Stimulated activated CD4-positive, alpha-beta T cell treated with anti-CD3 and anti-CD28 coated beads, TNF-alpha, amount 100 ng/mL, for 1 hour (primary cell): ENCODE data around the gene CDKN2B-AS1.

Experiments used
- DNase-seq, 3 donors: peaks; one replicate each; pipeline ENCODE4 v3.0.0-alpha.2; 2020; ENCODE audit warnings: low read depth in 3 of 3, low spot score in 1 of 3

The CDKN2B-AS1 gene

DNA sequence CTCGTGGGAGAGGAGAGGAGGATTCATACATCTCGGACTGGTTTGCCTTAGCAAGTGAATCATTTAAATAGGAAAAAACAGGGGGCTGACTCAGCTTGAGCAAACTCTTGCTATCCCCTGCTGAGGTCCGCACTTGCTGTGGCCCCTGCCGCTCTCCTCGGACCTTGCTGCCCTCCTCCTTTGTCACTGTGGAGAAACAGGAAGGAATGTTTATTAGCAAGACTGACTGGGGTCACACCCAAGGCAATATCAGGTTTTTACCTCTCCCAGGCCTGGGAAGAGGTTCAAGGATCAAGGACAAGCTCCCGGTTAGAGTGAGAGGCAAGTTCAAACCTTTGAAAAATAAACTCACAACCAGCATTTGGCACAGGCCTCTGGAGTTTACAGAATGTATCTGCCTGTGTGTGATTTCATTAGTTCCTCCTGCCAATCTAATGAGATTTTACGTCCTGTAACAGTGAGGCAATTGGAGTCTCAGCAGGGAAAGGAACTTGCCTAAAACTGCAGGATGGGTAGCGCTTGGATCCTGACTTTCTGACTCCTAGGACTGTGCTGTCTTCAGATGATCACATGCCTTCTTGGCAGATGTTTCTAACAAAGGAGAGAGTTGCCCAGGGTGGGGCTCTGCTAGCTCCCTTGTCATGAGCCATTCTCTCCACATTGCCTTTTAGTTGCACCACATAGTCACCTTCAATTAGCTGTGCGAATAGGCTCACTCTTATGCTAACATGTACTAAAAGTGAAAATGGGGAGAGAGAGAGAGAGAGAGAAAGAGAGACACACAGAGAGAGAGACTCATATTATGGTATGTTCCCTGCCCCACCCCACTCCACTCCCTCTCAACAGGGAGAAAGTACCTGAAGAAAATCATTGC lies 123.2 kb downstream of the CDKN2B-AS1 start:
- DNase-seq, result no peak

DNA sequence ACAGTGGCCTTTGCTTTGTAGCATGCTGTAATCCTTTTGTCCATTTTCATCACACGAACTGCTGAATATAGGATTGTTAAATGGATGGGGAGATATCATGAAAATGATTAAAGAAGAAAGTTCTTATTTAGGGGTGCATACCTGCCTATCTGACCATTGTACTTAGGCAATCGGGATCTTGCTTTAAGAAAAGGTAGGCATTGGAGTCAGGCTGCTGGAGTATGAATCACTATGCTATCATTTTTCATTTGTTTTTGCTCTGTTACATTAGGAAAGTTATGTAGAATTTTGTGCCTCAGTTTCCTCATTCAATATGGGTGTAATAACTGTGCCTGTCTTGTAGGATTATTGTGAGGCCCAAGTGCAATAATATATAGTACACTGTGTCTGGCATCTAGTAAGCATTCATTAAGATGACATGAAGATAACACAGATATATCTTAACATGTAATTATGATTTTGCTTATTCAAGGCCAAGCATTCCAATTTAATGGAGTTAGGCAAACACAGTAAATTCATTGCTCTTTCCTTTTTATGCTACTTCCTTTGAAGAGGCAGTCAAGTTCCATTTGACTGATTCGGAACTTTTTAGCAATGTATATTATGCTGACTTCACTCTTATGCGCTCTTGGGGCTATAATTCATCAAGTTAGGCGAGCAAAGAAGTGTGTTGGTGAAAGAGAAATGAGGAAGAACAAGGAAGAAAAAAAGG lies 124.4 kb downstream of the CDKN2B-AS1 start:
- no peak for DNase-seq

DNA sequence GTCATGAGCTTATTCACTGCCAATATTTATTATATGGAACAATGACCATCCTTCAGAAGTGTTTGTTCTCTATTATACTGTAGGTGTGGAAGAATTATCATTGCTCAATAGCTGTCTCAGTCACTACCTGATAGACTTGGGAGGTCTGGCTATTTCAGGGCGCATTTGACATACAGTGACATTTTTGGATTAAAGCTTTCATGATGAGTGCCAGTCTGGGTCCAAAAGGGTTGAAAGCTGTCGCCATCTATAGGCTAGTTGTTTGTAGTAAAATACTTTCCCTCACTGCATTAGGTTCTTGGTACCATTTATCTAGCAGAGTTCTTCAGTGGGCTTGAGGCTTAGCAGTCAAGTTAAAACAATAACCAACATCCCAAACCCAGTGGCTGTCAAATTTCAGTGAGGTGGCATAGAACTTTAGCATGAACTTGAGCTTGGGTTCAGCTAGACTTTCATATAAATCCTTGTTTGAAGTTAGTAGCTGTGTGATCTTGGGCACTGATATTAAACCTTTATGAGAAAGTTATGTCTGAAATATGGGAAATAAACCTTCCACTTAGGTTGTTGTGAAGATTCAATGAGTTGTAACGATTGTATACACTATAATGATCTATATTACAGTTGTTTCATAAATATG lies 125.0 kb downstream of the CDKN2B-AS1 start:
- DNase-seq, result no peak

DNA sequence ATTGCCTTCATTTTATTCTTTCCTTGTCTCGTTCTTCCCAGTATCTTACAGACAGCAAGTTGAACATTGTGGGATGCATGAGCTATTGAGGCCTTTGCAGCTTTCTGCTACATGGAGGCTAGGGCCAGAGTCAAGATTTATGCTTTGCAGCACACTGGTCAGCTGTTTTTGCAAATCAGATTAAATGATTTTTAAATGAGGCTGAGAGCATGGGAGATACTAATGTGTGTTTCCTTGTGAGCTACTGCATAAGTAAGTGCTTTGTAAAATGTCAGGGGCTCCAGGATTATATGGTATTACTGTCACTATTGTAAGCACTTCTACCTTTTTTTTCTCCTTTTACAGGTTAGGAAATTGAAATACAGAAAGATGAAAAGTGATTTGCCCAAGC lies 125.6 kb downstream of the CDKN2B-AS1 start:
- no peak for DNase-seq

DNA sequence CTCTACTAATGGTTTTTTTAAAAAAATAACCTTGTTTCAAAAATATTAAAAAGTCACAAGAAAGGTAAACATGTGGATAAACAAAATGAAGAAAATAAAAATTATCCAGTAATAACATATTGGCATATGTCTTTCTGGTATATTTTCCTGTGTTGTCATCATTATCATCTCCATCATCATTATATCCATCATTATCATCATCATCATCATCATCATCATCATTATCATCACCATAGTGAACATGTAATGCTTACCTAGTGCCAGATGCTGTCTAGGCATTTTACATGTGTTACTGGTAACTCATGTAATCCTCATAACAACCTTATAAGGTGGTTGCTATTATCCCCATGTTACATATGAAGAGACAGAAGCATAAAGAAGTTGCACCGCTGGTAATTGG lies 126.0 kb downstream of the CDKN2B-AS1 start:
- DNase-seq, result no peak

DNA sequence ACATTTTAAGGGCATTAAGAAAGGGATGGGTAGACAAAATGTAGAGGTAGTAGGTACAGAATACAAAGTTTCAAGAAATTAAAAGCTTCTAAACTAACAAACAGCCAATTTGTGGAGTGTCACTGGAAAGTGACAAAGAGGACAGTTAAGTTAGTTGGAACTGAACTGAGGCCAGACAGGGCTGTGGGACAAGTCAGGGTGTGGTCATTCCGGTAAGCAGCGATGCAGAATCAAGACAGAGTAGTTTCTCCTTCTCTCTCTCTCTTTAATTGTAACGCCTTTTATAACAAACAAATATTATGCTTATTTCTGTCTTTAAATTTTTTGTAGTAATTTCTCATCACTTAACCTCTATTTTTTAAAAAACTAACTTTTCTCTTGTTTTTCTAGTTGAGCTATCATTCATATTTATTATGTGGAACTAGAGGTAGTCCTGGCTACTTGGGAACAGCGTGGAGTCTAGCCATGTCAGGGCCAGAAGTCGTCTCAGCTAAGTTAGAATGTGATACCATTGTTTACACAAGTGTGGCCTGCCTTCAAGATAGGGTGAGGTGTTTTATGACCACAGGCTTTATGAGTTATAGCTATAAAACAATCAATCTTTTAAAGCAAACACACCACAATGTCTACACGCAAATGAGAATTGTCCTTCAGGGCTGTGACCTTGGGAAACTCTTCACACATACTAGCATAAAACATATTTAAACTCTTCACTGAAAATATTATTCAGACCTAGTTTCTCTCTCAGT lies 129.8 kb downstream of the CDKN2B-AS1 start:
- DNase-seq, result no peak

DNA sequence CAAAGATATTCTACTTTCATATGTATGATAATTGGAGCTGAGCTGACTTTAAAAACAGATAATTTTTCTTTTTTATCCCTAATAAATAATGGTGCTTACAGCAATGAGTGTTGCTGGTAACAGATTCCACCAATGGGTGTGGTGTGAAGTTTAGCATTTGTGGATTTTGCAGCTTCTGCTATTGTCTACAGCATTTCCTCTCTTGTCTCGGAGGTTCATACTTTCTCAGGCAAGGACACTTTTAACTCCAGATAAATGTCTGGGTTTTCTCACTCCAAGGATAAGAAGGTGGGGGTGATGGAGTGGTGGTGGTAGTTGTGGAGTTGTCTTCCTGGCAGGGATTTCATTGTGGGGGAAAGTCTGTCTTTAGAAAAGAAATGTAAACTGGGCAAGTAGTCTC lies 134.5 kb downstream of the CDKN2B-AS1 start:
- DNase-seq, result no peak

DNA sequence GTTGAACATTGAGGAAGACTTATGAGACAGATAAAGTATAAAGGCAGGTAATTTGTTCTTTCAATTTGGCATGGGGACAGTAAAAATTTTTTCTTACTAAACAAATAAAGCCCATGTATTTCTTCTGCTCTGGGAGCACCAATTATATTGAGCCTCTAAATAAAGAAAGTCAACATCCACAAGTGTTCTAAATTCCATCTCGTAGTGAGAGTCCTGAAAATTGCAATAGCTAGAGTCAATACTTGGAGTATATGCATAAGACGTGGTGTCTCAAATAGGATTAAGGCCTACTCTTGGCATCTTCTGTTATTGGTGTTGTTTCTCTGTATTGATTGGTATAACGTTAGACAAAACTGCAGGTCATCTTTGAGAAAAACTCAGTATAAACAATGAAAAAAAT lies 135.0 kb downstream of the CDKN2B-AS1 start:
- DNase-seq, result no peak

DNA sequence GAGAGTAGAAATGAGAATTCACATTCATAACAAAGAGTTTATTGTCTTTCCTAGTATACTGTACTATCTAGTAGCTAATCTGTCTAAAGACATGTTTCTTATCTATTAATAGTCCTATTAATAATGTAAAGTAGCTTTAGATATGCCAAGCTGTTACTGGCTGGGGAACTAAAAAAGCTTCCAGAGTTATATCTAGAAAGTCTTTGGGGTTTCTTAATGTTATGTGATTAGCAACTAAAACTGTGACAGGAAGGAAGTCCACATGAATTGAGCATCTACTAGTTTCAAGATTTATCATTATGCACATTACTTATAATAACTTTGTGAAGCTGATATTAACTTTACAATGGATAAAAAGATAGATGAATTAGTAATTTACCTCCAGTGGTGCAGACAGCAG lies 137.2 kb downstream of the CDKN2B-AS1 start:
- DNase-seq, result no peak

DNA sequence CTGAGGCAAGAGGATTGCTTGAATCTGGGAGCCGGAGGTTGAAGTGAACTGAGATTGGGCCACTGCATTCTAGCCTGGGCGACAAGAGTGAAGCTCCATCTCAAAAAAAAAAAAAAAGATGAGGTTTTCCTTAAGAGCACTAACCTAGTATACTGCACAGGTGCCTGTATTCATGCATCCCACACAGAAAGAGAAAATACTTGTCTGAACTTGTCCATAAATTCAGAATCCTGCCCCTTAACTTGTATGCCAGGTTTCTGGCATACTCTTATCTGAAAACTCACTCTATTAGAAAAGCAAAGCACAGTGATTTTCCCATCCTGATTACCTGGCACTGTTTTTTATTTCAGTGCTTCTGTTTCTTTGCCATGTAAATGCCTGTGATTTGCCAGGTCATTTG lies 139.8 kb downstream of the CDKN2B-AS1 start:
- DNase-seq, result no peak

DNA sequence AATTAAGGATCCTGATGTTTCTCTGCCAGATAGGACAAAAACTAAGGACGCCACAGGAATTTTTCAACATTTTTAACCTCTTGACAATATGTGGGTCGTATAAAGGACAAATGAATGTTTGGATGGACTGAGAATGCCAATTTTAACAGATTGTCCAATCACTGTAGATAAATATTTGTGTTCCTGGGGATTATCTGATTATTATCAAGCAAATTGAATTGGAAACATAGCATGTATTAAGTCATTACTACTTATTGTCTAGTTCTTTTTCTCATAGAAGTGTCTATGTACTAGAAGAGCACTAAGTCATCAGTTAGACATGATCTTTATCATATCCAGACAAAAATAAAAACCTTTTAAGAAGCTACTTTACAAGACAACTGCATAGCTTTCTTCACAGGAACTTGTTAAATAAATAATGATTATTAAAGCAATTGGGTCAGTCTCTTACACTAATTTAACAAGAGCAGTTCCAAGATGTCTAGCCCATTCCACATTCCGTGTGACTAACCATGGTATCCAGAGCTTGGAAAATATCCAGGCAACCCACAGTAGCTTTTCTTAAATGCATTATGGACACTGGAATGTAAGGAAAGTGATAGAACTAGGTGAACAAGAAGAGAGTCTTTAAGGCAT lies 142.0 kb downstream of the CDKN2B-AS1 start:
- no peak for DNase-seq

DNA sequence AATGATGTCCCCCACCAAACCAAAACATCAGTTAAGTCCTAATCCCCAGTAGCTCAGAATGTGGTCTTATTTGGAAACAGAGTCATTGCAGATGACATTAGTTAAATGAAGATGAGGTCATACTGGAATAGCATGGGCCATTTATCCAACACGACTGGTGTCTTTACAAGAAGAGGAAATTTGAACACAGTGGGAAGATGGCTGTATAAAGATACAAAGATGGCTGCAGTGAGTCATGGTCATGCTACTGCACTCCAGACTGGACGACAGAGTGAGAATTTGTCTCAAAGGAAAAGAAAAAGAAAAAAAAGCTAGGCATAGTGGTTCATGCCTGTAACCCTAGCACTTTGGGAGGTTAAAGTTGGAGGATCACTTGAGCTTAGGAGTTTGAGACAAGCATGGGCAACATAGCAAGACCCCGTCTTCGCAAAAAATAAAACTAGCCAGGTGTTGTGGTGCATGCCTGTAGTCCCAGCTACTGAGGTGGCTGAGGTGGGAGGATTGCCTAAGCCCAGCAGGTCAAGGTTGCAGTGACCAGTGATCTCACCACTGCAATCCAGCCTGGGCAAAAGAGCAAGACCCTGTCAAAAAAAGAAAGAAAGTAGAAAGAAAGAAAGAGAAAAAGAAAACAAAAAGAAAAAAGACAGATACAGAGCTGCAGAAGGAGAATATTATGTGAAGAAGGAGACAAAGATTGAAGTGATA lies 144.5 kb downstream of the CDKN2B-AS1 start:
- no peak for DNase-seq

DNA sequence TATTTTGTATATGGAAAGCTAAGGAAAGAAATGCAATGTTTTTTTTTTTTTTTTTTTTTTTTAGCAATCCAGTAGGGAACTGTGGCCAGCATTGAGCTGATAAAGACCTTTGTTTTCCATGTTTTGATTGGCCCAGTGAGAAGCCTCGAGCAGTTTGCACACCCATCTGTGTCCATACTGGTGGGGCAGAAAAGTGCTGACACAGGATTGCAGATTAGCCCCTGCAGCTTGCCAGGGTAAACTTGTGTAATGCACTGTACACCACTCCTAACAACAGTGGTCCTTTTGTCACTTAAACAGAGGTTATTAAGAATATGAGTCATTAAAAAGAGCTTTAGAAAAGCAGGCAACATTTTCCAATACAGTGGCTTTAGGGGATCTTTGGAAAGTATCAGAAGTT lies 147.3 kb downstream of the CDKN2B-AS1 start:
- no peak for DNase-seq

DNA sequence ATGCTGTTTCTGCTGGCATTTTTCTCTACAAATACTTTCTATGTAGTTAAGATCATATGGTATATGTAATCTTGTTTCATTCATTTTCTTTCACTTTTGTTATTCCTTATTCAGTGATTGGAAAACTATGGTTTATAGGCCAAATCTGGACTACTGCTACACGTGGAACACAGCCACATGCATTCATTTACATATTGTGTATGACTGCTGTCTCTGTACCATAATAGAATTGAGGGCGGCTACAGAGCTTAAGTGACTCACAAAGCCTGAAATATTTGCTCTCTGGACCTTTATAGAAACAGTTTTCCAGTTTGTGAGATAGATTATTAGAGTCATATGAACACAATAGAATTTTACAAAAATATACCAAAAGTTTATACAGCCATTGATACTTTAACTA lies 148.1 kb downstream of the CDKN2B-AS1 start:
- no peak for DNase-seq

DNA sequence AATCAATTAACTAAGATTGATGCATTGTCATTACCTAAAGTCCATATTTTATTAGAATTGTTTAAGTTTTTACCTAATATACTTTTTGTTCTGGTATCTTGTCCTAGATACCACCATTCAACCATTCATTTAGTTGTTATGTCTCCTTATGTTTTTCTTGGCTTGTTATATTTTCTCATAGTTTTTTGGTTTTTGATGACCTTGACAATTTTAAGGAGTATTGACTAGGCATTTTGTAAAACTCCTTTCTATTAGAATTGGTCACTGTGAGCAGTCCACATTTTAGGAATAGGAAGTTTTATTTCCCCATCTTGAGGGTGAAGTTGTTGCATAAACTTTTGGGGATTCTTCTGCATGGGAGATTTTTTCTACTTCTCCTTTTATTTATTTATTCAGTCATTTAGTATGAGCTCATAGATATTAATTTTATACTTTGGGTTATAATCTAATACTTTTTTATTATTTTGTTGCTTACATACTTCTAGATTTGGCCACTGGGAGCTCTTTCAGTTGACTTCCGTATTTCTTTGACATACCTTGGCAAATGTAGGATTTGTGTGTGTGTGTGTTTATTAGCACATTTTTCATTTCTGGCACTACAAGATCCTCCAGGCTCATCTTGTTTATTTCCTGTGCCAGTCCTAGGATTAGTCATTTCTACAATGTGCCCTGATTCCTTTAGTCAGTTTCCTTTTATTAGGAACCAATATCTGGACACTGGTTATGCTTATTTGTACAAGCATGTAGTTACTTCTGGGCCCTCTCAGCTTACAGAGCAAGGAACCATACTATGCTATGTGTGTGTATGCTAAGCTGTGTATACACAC lies 149.4 kb downstream of the CDKN2B-AS1 start:
- DNase-seq, result no peak

DNA sequence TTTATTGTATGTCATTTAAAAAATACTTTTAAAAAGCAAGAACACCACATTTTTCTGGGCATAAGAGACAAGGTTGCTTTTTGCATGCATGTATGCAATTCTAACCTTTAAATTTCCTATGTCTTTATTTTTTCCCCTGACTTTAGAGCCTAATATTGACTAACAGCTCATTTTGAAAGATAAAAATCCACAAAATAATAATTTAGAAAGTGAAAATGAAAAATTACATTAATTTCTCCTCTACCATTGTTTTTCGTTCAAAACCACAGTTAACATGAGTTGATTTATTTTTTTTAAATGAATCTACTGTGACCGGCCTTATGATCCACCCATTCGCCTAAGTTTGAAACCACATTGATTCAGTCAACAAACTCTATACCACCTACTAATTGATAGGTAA lies 152.0 kb downstream of the CDKN2B-AS1 start:
- no peak for DNase-seq

DNA sequence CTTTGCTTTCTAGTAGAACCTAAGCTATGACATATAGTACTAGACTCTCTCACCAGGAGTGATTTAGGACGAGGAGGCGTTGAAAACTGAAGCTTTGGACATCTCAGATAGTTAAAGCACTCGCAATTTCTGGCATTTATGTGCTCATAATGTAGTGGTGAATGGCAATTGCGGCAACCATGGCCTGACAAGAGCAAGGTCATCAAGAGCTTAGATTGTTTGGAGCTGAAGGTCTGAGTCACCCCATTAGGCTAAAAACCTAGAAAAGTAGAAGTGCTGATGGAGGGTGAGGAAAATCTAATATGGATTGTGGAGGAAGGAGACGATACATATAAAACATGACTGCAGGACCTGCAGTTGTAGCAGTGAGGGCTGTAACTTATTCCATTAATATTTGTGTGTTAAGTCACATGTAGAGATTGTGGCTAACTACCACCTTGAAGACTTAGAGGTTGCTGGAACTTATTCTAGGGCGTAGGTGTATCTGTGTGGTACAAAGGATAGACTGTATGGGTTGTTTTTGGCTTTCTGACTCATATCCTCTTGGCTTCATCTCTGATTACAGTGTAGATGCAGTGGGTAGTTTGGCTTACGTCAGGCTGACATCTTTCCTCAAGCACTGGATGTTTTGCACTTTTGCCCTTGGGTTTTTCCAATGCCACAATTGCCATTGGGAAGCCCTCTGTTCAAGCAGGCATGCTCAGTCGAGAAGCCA lies 153.4 kb downstream of the CDKN2B-AS1 start:
- DNase-seq, result no peak

DNA sequence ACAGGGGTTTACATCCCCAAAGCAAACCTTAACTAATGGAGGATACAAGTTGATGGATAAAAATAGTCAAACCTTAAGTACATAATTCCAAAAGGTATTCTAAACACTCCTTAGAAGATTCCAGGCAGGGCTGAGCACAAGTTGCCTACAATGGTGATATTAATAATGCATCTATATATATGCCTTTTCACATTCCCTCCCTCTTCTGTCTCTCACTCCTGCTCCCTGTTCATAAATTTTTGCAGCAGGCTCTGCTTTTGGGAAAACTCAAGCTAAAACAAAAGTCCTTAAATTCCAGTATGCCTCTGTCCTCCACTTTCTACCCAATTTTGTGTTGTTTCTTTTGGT lies 153.9 kb downstream of the CDKN2B-AS1 start:
- no peak for DNase-seq
